WI38 (cell line): Measurements from ENCODE around the gene RBM10.
"Not testable (repeated sequence)": the region's sequence is repeated elsewhere in the genome, so short reads cannot be mapped to it uniquely, and the experiment has no call there.

Experiments used
- H3K4me3 ChIP-seq: 2 replicates; pipeline ENCODE4 v1.5.1; 2011; ENCODE audit warnings: low read depth, mild to moderate bottlenecking, control low read depth, low read length
- CTCF ChIP-seq: IDR thresholded peaks from 2 replicates; pipeline ENCODE4 v1.5.1; 2012; ENCODE audit warnings: low read depth, mild to moderate bottlenecking, control low read depth, low read length

Gene RBM10

GRCh38 chrX:47129157-47129898 is 15.7 kb upstream of the RBM10 start:
- no peak for TF ChIP-seq CTCF
- H3K4me3 ChIP-seq = peak overlapping the region; percentile 71

- no peak for TF ChIP-seq CTCF
- peak overlapping the region; percentile 71 for H3K4me3 ChIP-seq
Observed at GRCh38 chrX:47129899-47130358, 15.1 kb upstream of the RBM10 start.

DNA sequence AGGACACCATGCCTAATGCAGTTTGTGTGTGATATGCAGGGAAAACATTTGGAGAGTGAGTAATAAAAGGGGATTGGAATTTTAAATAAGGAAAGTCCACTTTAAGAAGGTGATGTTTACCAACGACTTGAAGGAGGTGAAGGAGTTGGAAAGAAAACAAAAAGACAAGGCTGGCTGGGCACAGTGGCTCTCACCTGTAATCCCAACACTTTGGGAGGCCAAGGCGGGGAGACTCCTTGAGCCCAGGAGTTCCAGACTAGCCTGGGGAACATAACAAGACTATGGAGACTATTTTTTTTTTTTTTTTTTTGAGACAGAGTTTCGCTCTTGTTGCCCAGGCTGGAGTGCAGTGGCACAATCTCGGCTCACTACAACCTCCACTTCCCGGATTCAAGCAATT is 11.5 kb upstream of the RBM10 start:
- no peak overlapping the region for H3K4me3 ChIP-seq
- no peak for TF ChIP-seq CTCF

DNA sequence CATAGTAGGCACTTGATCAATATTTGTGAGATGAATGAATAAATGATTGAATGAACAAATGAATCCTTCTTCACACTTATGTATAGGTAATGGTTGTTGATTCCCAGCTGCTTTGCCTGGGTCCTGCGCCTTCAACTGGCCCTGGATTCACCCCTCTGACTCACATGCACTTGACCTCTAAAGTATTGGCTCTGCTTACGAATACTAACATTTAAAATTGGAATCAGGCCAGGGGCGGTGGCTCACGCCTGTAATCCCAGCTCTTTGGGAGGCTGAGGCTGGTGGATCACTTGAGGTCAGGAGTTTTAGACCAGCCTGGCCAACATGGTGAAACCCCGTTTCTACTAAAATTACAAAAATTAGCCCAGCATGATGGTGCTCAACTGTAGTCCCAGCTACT is 9.4 kb upstream of the RBM10 start:
- H3K4me3 ChIP-seq = not testable (repeated sequence)

DNA sequence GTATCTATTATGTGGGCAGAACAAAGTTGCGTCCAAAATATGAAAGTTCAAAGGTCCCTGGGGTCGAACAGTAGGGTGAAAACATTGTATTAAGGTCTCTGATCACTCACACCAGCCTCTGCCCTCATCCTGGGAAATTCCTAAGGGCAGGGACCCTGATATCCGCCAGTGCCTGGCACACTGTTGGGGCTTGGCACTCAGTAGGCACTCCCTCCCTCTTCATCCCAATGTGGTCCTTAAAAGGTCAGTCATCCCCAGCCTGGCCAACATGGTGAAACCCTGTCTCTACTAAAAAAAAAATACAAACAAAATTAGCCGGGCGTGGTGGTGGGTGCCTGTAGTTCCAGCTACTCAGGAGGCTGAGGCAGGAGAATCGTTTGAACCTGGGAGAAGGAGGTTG is 6.8 kb upstream of the RBM10 start:
- no peak for TF ChIP-seq CTCF
- no peak overlapping the region for H3K4me3 ChIP-seq

GRCh38 chrX:47143894-47144625 is 961 bp upstream of the RBM10 start:
- TF ChIP-seq CTCF = no peak
- peak overlapping the region; percentile 65 for H3K4me3 ChIP-seq

- H3K4me3 ChIP-seq = peak overlapping the region; percentile 65
- no peak for TF ChIP-seq CTCF
Observed at GRCh38 chrX:47145395-47146120, 537 bp downstream of the RBM10 start.
